Spinal cord (tissue), 10 donors: ENCODE data around the gene MCUB. TPM values are rescaled to one million over a fixed set of nuclear protein-coding genes. Genes with fewer than 3 reads are reported as not detected.
"Not testable (repeated sequence)": the region's sequence is repeated elsewhere in the genome, so short reads cannot be mapped to it uniquely, and the experiment has no call there.

Source experiments
- DNase-seq, 6 donors: peaks; one replicate each; pipeline versions ENCODE4 v3.0.0 to v3.0.0-alpha.2; 2013 to 2015; ENCODE audit warnings: low spot score in 6 of 6, low read depth in 4 of 6
- H3K27ac ChIP-seq: one replicate; pipeline ENCODE4 v1.5.1; 2013; ENCODE audit warnings: low read depth, low read length, control low read depth
- H3K27me3 ChIP-seq: one replicate; pipeline ENCODE4 v1.6.1; 2013; ENCODE audit warnings: low read length; ENCODE audit not compliant: control insufficient read depth, insufficient read depth
- H3K36me3 ChIP-seq: one replicate; pipeline ENCODE4 v1.6.1; 2013; ENCODE audit warnings: low read length; ENCODE audit not compliant: control insufficient read depth, insufficient read depth
- H3K4me1 ChIP-seq: one replicate; pipeline ENCODE4 v1.6.1; 2013; ENCODE audit warnings: low read length; ENCODE audit not compliant: control insufficient read depth, insufficient read depth
- H3K4me3 ChIP-seq: one replicate; pipeline ENCODE4 v1.5.1; 2013; ENCODE audit warnings: low read depth, low read length, control low read depth
- H3K9me3 ChIP-seq: one replicate; pipeline ENCODE4 v1.6.1; 2013; ENCODE audit warnings: low read length; ENCODE audit not compliant: control insufficient read depth, insufficient read depth
- WGBS: methylation state at CpG from one replicate; pipeline ENCODE4 v1.1.5; 2013; ENCODE audit warnings: missing lambda C conversion rate; ENCODE audit not compliant: insufficient coverage; 5-methylcytosine and 5-hydroxymethylcytosine counted together
- polyA plus RNA-seq, 2 donors: library from polyadenylated mRNA; unstranded; fragments of 120-200 nt; gene quantifications; one replicate each; pipeline ENCODE4 v1.2.1, GENCODE V29; 2013; ENCODE audit not compliant: insufficient read length in 2 of 2
- total RNA-seq, 2 donors: library from RNA; depleted of rRNA in 1 of 2; stranded (reverse); fragments of 120-200 nt in 1 of 2; fragments of >200 nt in 1 of 2; gene quantifications; one replicate each; pipeline versions ENCODE4 v1.2.3 to v1.2.4, GENCODE V29; 2013 to 2014
- donor health status: healthy.

Gene MCUB
- total and polyA plus RNA-seq, 4 donors, result 9.4 to 21.7 (median 18.8) TPM

- peak in 1 of 6 donors; percentile 88 for DNase-seq
- Histone ChIP-seq H3K4me3 (no peak overlapping the region), H3K36me3 (no peaks in the 10 kb centered on the region), H3K9me3 (no peaks in the 10 kb centered on the region), H3K27me3 (no peaks in the 10 kb centered on the region), H3K4me1 (no peaks in the 10 kb centered on the region), H3K27ac (no peak overlapping the region)
- 73% methylated on average over 3 of the region's 5 CpGs for WGBS
Observed at GRCh38 chr4:109665783-109666485, 105.9 kb downstream of the MCUB start.

- no peak for DNase-seq
- Histone ChIP-seq H3K27ac (no peak overlapping the region), H3K9me3 (peaks cover 2% of the 10 kb centered on the region), H3K4me1 (no peaks in the 10 kb centered on the region), H3K4me3 (no peak overlapping the region), H3K27me3 (no peaks in the 10 kb centered on the region), H3K36me3 (no peaks in the 10 kb centered on the region)
Observed at GRCh38 chr4:109671350-109671749, 111.3 kb downstream of the MCUB start.

GRCh38 chr4:109672169-109672930, 112.3 kb downstream of the MCUB start:
- H3K27ac ChIP-seq, result no peak overlapping the region
- H3K27me3 ChIP-seq, result no peaks in the 10 kb centered on the region
- H3K9me3 ChIP-seq, result peaks cover 2% of the 10 kb centered on the region
- no peak for DNase-seq
- no peaks in the 10 kb centered on the region for H3K4me1 ChIP-seq
- no peaks in the 10 kb centered on the region for H3K36me3 ChIP-seq
- H3K4me3 ChIP-seq, result no peak overlapping the region

GRCh38 chr4:109673303-109673702, 113.3 kb downstream of the MCUB start:
- Histone ChIP-seq H3K36me3 (peaks cover 1% of the 10 kb centered on the region), H3K9me3 (peaks cover 2% of the 10 kb centered on the region), H3K4me1 (no peaks in the 10 kb centered on the region), H3K27ac (no peak overlapping the region), H3K4me3 (no peak overlapping the region), H3K27me3 (no peaks in the 10 kb centered on the region)
- WGBS, result no CpG with 5 or more reads among the region's 1 CpG
- DNase-seq, result no peak

GRCh38 chr4:109675181-109675580, 115.1 kb downstream of the MCUB start:
- WGBS, result 100% methylated on average over 3 of the region's 3 CpGs
- Histone ChIP-seq H3K27ac (no peak overlapping the region), H3K9me3 (peaks cover 2% of the 10 kb centered on the region), H3K36me3 (peaks cover 9% of the 10 kb centered on the region), H3K27me3 (no peaks in the 10 kb centered on the region), H3K4me3 (no peak overlapping the region), H3K4me1 (no peaks in the 10 kb centered on the region)
- DNase-seq, result no peak

- peaks cover 2% of the 10 kb centered on the region for H3K9me3 ChIP-seq
- H3K4me1 ChIP-seq, result no peaks in the 10 kb centered on the region
- no peak overlapping the region for H3K27ac ChIP-seq
- no peaks in the 10 kb centered on the region for H3K27me3 ChIP-seq
- no peak for DNase-seq
- H3K4me3 ChIP-seq, result no peak overlapping the region
- peaks cover 9% of the 10 kb centered on the region for H3K36me3 ChIP-seq
- WGBS, result 92% methylated on average over 1 of the region's 1 CpG
Observed at GRCh38 chr4:109675843-109676242, 115.8 kb downstream of the MCUB start.

GRCh38 chr4:109676886-109677285, 116.8 kb downstream of the MCUB start:
- H3K27me3 ChIP-seq, result no peaks in the 10 kb centered on the region
- no peaks in the 10 kb centered on the region for H3K4me1 ChIP-seq
- H3K4me3 ChIP-seq, result no peak overlapping the region
- peaks cover 9% of the 10 kb centered on the region for H3K36me3 ChIP-seq
- H3K9me3 ChIP-seq, result no peaks in the 10 kb centered on the region
- H3K27ac ChIP-seq, result no peak overlapping the region
- DNase-seq, result no peak
- no CpG with 5 or more reads among the region's 1 CpG for WGBS

- not testable (repeated sequence) for H3K27ac ChIP-seq, H3K4me3 ChIP-seq, H3K36me3 ChIP-seq, H3K27me3 ChIP-seq, H3K4me1 ChIP-seq, H3K9me3 ChIP-seq, DNase-seq
- 95% methylated on average over 28 of the region's 28 CpGs for WGBS
Observed at GRCh38 chr4:109678472-109678871, 118.4 kb downstream of the MCUB start.

- not testable (repeated sequence) for H3K9me3 ChIP-seq, H3K4me1 ChIP-seq, DNase-seq, H3K36me3 ChIP-seq, H3K27me3 ChIP-seq, H3K4me3 ChIP-seq, H3K27ac ChIP-seq
- 100% methylated on average over 9 of the region's 14 CpGs for WGBS
Observed at GRCh38 chr4:109678925-109679324, 118.9 kb downstream of the MCUB start.

- H3K27me3 ChIP-seq, result no peaks in the 10 kb centered on the region
- DNase-seq, result no peak
- 100% methylated on average over 1 of the region's 2 CpGs for WGBS
- H3K4me1 ChIP-seq, result no peaks in the 10 kb centered on the region
- H3K27ac ChIP-seq, result no peak overlapping the region
- peaks cover 9% of the 10 kb centered on the region for H3K36me3 ChIP-seq
- no peaks in the 10 kb centered on the region for H3K9me3 ChIP-seq
- H3K4me3 ChIP-seq, result no peak overlapping the region
Observed at GRCh38 chr4:109682875-109683274, 122.8 kb downstream of the MCUB start.
